MM.1S (cell line): ENCODE measurements around the gene L1CAM.

Experiments
- DNase-seq: peaks from one replicate; pipeline ENCODE4 v3.0.0-alpha.2; 2015
- H2AFZ ChIP-seq: fragments of 300-600 bp; sonication (generic); 2 replicates; pipeline ENCODE4 v1.6.0; 2016; ENCODE audit warnings: antibody characterized with exemption, low read length
- H3F3A ChIP-seq: fragments of 300-600 bp; sonication (generic); 2 replicates; pipeline ENCODE4 v1.6.1; 2016; ENCODE audit warnings: mild to moderate bottlenecking, antibody characterized with exemption, low read length, moderate library complexity, mixed read lengths; ENCODE audit not compliant: insufficient read depth
- H3K27ac ChIP-seq: fragments of 300-600 bp; sonication (generic); 2 replicates; pipeline ENCODE4 v1.5.1; 2016; ENCODE audit warnings: mild to moderate bottlenecking, low read length
- H3K27me3 ChIP-seq: fragments of 300-600 bp; sonication (generic); replicated peaks from 2 replicates; pipeline ENCODE4 v1.6.0; 2016; ENCODE audit warnings: low read length; ENCODE audit not compliant: insufficient read depth
- H3K36me3 ChIP-seq: fragments of 300-600 bp; sonication (generic); replicated peaks from 2 replicates; pipeline ENCODE4 v1.6.1; 2016; ENCODE audit warnings: mild to moderate bottlenecking, low read length, mixed read lengths; ENCODE audit not compliant: insufficient read depth
- H3K4me1 ChIP-seq: fragments of 300-600 bp; sonication (generic); 2 replicates; pipeline ENCODE4 v1.6.1; 2016; ENCODE audit warnings: low read length, mixed read lengths
- H3K4me2 ChIP-seq: fragments of 300-600 bp; sonication (generic); 2 replicates; pipeline ENCODE4 v1.6.0; 2016; ENCODE audit warnings: low read depth, low read length
- H3K4me3 ChIP-seq: fragments of 300-600 bp; sonication (generic); 2 replicates; pipeline ENCODE4 v1.5.1; 2016; ENCODE audit warnings: low read length, mixed read lengths
- H3K79me2 ChIP-seq: fragments of 300-600 bp; sonication (generic); 2 replicates; pipeline ENCODE4 v1.6.1; 2016; ENCODE audit warnings: mixed run types, low read length, mixed read lengths
- H3K9ac ChIP-seq: fragments of 300-600 bp; sonication (generic); 2 replicates; pipeline ENCODE4 v1.6.1; 2016; ENCODE audit warnings: low read length, mixed read lengths
- H3K9me2 ChIP-seq: fragments of 300-600 bp; sonication (generic); replicated peaks from 2 replicates; pipeline ENCODE4 v1.6.1; 2016; ENCODE audit warnings: mild to moderate bottlenecking, low read length, mixed read lengths; ENCODE audit not compliant: insufficient read depth
- H3K9me3 ChIP-seq: fragments of 300-600 bp; sonication (generic); replicated peaks from 2 replicates; pipeline ENCODE4 v1.6.1; 2016; ENCODE audit warnings: mild to moderate bottlenecking, low read length, mixed read lengths; ENCODE audit not compliant: insufficient read depth
- H4K20me1 ChIP-seq: fragments of 300-600 bp; sonication (generic); 2 replicates; pipeline ENCODE4 v1.6.1; 2016; ENCODE audit warnings: mild to moderate bottlenecking, low read length, moderate library complexity, mixed read lengths; ENCODE audit not compliant: insufficient read depth
- CTCF ChIP-seq: fragments of 300-600 bp; sonication (generic); IDR thresholded peaks from 2 replicates; pipeline ENCODE4 v1.5.1; 2016; ENCODE audit warnings: antibody characterized with exemption, low read length, mixed read lengths
- EZH2 ChIP-seq: fragments of 300-600 bp; sonication (generic); optimal IDR thresholded peaks from 2 replicates; pipeline ENCODE3; 2017; ENCODE audit warnings: low read depth, mild to moderate bottlenecking, antibody characterized with exemption, low read length, mixed read lengths
- EZH2phosphoT487 ChIP-seq: fragments of 300-600 bp; sonication (generic); IDR thresholded peaks from 2 replicates; pipeline ENCODE4 v1.6.1; 2018; ENCODE audit warnings: antibody characterized with exemption, low read length

L1CAM gene

GRCh38 chrX:153903238-153903980, 17.4 kb upstream of the L1CAM start:
- no peak for DNase-seq
- Histone ChIP-seq H3K9me2 (no peaks in the 10 kb centered on the region), H4K20me1 (no peaks in the 10 kb centered on the region), H2AFZ (no peak overlapping the region), H3K27ac (no peak overlapping the region), H3K36me3 (no peaks in the 10 kb centered on the region), H3K4me2 (no peak overlapping the region), H3K79me2 (no peaks in the 10 kb centered on the region), H3K4me3 (no peak overlapping the region), H3K4me1 (0 out of 2 replicates have a peak, but pooled peaks cover 9% of the 10 kb centered on the region), H3K27me3 (no peaks in the 10 kb centered on the region), H3K9ac (no peak overlapping the region), H3F3A (peaks cover 3% of the 10 kb centered on the region; the same call in 1 of the 2 replicates), H3K9me3 (no peaks in the 10 kb centered on the region)
- TF ChIP-seq CTCF (no peak), EZH2phosphoT487 (no peak), EZH2 (no peak)

- no peak for TF ChIP-seq EZH2phosphoT487
These were observed 16.4 kb upstream of the L1CAM start for GRCh38 chrX:153902385-153902784.

GRCh38 chrX:153901753-153902140, 15.8 kb upstream of the L1CAM start:
- no peak for DNase-seq
- Histone ChIP-seq H3K9ac (no peak overlapping the region), H3K79me2 (no peaks in the 10 kb centered on the region), H2AFZ (no peak overlapping the region), H4K20me1 (no peaks in the 10 kb centered on the region), H3K4me3 (no peak overlapping the region), H3K9me2 (no peaks in the 10 kb centered on the region), H3K4me1 (0 out of 2 replicates have a peak, but pooled peaks cover 9% of the 10 kb centered on the region), H3K9me3 (no peaks in the 10 kb centered on the region), H3F3A (peaks cover 3% of the 10 kb centered on the region; the same call in 1 of the 2 replicates), H3K27me3 (no peaks in the 10 kb centered on the region), H3K27ac (no peak overlapping the region), H3K36me3 (no peaks in the 10 kb centered on the region), H3K4me2 (no peak overlapping the region)
- TF ChIP-seq EZH2phosphoT487 (no peak), EZH2 (no peak), CTCF (no peak)

More at GRCh38 chrX:153902385-153902784, 16.4 kb upstream of the L1CAM start:
- Histone ChIP-seq H3K9me2 (no peaks in the 10 kb centered on the region), H4K20me1 (no peaks in the 10 kb centered on the region), H3F3A (peaks cover 3% of the 10 kb centered on the region; the same call in 1 of the 2 replicates), H3K4me3 (no peak overlapping the region), H3K9me3 (no peaks in the 10 kb centered on the region), H3K4me2 (no peak overlapping the region), H2AFZ (no peak overlapping the region), H3K79me2 (no peaks in the 10 kb centered on the region), H3K9ac (no peak overlapping the region), H3K27ac (no peak overlapping the region), H3K4me1 (0 out of 2 replicates have a peak, but pooled peaks cover 9% of the 10 kb centered on the region), H3K27me3 (no peaks in the 10 kb centered on the region), H3K36me3 (no peaks in the 10 kb centered on the region)
- no peak for DNase-seq
